ENCODE data around the gene MAD1L1.

- TF ChIP-seq GATA2 (IDR thresholded peaks at IDR 0.05; ENCODE audit: low read depth, low read length) = no peak
- TF ChIP-seq GATA3 (IDR thresholded peaks at IDR 0.05; ENCODE audit: low read depth, low read length) = no peak
Observed at GRCh38 chr7:1968397-1969111, 264.2 kb downstream of the MAD1L1 start.
